H1 (cell line): Measurements from ENCODE around the gene RTTN. TPM values are rescaled to one million over a fixed set of nuclear protein-coding genes. Genes with fewer than 3 reads are reported as not detected.

ENCODE experiments used
- CTCF ChIA-PET: fragments of 300-600 bp; sonication (Branson Sonifier 250); formaldehyde crosslinking; loops from one replicate; lab custom pipeline; 2021; ENCODE audit not compliant: partially characterized antibody; lab: Charles Lee
- POLR2A ChIA-PET: fragments of 300-600 bp; sonication (Branson Sonifier 250); formaldehyde crosslinking; loops from one replicate; lab custom pipeline; 2021; ENCODE audit warnings: inconsistent platforms; ENCODE audit not compliant: partially characterized antibody; lab: Charles Lee
- DNase-seq, 2 experiments: peaks; one replicate each; pipeline versions ENCODE4 v3.0.0 to v3.0.0-alpha.2; 2010 to 2022; ENCODE audit warnings: low spot score in 2 of 2, low read depth in 1 of 2, mixed read lengths in 1 of 2
- FAIRE-seq: peaks from 2 replicates; lab custom pipeline; 2011; peaks lifted over from hg19 to GRCh38; lab: Jason Lieb, UNC
- H2AFZ ChIP-seq: 2 replicates; pipeline ENCODE4 v1.8.1; 2012; ENCODE audit warnings: low read length, inconsistent platforms
- H2AK5ac ChIP-seq: 2 replicates; pipeline ENCODE4 v1.6.1; 2013; ENCODE audit warnings: low read depth, low read length
- H2BK120ac ChIP-seq: replicated peaks from 2 replicates; pipeline ENCODE3; 2013; ENCODE audit warnings: low read depth, low read length, inconsistent platforms
- H2BK12ac ChIP-seq: 2 replicates; pipeline ENCODE4 v1.6.1; 2013; ENCODE audit warnings: low read depth, low read length
- H2BK15ac ChIP-seq: 2 replicates; pipeline ENCODE4 v1.6.1; 2013; ENCODE audit warnings: low read length
- H2BK20ac ChIP-seq: 2 replicates; pipeline ENCODE4 v1.6.1; 2013; ENCODE audit warnings: low read length
- H2BK5ac ChIP-seq: 2 replicates; pipeline ENCODE4 v1.6.1; 2013; ENCODE audit warnings: low read depth, low read length
- H3K14ac ChIP-seq: 2 replicates; pipeline ENCODE4 v1.6.1; 2013; ENCODE audit warnings: inconsistent platforms; ENCODE audit not compliant: insufficient read length
- H3K18ac ChIP-seq: 2 replicates; pipeline ENCODE4 v1.6.1; 2013; ENCODE audit warnings: low read length; ENCODE audit errors: extremely low read depth
- H3K23ac ChIP-seq: 2 replicates; pipeline ENCODE4 v1.6.1; 2013; ENCODE audit warnings: inconsistent platforms; ENCODE audit not compliant: insufficient read length
- H3K23me2 ChIP-seq: 2 replicates; pipeline ENCODE4 v1.6.1; 2013; ENCODE audit warnings: low read depth, low read length
- H3K27ac ChIP-seq: 2 replicates; pipeline ENCODE4 v1.6.1; 2011; ENCODE audit warnings: low read depth, low read length, inconsistent platforms
- H3K27me3 ChIP-seq, 4 experiments: replicated peaks in 1 of 4; 1 replicate in 1 of 4; 2 replicates in 3 of 4; pipeline versions ENCODE4 v1.6.1 to v1.8.1; 2011 to 2013; ENCODE audit warnings: low read length in 3 of 4, mild to moderate bottlenecking in 3 of 4, inconsistent platforms in 2 of 4, mixed read lengths in 2 of 4, moderate library complexity in 1 of 4; ENCODE audit not compliant: control insufficient read depth in 3 of 4, insufficient read depth in 3 of 4; ENCODE audit errors: extremely low read depth in 1 of 4
- H3K36me3 ChIP-seq, 4 experiments: 2 replicates each; pipeline versions ENCODE4 v1.6.1 to v1.8.1; 2011 to 2013; ENCODE audit warnings: mild to moderate bottlenecking in 4 of 4, low read length in 3 of 4, moderate library complexity in 2 of 4, control low read depth in 1 of 4, inconsistent platforms in 1 of 4; ENCODE audit not compliant: insufficient read depth in 4 of 4, control insufficient read depth in 2 of 4
- H3K4ac ChIP-seq: replicated peaks from 2 replicates; pipeline ENCODE3; 2013; ENCODE audit warnings: low read length, low read depth, mixed read lengths, inconsistent platforms; ENCODE audit not compliant: insufficient read length
- H3K4me1 ChIP-seq, 4 experiments: replicated peaks in 1 of 4; 1 replicate in 1 of 4; 2 replicates in 3 of 4; pipeline versions ENCODE4 v1.6.1 to v1.8.1; 2011 to 2013; ENCODE audit warnings: low read length in 3 of 4, inconsistent platforms in 2 of 4, mixed read lengths in 1 of 4; ENCODE audit not compliant: insufficient read depth in 4 of 4, control insufficient read depth in 3 of 4
- H3K4me2 ChIP-seq, 2 experiments: 2 replicates each; pipeline versions ENCODE4 v1.6.1 to v1.8.1; 2011 to 2013; ENCODE audit warnings: low read depth in 2 of 2, low read length in 2 of 2, control low read depth in 1 of 2, inconsistent platforms in 1 of 2, mild to moderate bottlenecking in 1 of 2; ENCODE audit not compliant: insufficient read depth in 1 of 2
- H3K4me3 ChIP-seq, 4 experiments: fragments of 200-600, 300-600 bp in 1 of 4; sonication (generic), shearing (Covaris generic), sonication (Bioruptor Twin) in 1 of 4; 2 replicates each; pipeline versions ENCODE4 v1.5.1 to v1.8.1; 2011 to 2016; ENCODE audit warnings: low read length in 4 of 4, low read depth in 3 of 4, control low read depth in 2 of 4, inconsistent platforms in 2 of 4, mild to moderate bottlenecking in 2 of 4, mixed read lengths in 1 of 4, moderate library complexity in 1 of 4; ENCODE audit not compliant: insufficient read depth in 2 of 4; ENCODE audit errors: extremely low read depth in 1 of 4
- H3K56ac ChIP-seq: replicated peaks from 2 replicates; pipeline ENCODE3; 2013; ENCODE audit warnings: low read depth, mild to moderate bottlenecking, mixed read lengths, low read length, inconsistent platforms; ENCODE audit not compliant: insufficient read length
- H3K79me1 ChIP-seq: 2 replicates; pipeline ENCODE4 v1.6.1; 2013; ENCODE audit warnings: low read depth, low read length, control low read depth
- H3K79me2 ChIP-seq, 2 experiments: 2 replicates each; pipeline versions ENCODE4 v1.6.1 to v1.8.1; 2012 to 2013; ENCODE audit warnings: low read length in 2 of 2, mild to moderate bottlenecking in 2 of 2, inconsistent platforms in 1 of 2; ENCODE audit not compliant: insufficient read depth in 2 of 2, control insufficient read depth in 1 of 2
- H3K9ac ChIP-seq, 4 experiments: replicated peaks in 1 of 4; 1 replicate in 1 of 4; 2 replicates in 3 of 4; pipeline versions ENCODE4 v1.6.1 to v1.8.1; 2011 to 2013; ENCODE audit warnings: low read depth in 3 of 4, low read length in 3 of 4, control low read depth in 2 of 4, mild to moderate bottlenecking in 2 of 4, moderate library complexity in 2 of 4, inconsistent platforms in 1 of 4; ENCODE audit errors: extremely low read depth in 1 of 4
- H3K9me3 ChIP-seq, 2 experiments: 2 replicates each; pipeline versions ENCODE4 v1.6.1 to v1.8.1; 2012 to 2013; ENCODE audit warnings: mild to moderate bottlenecking in 2 of 2, moderate library complexity in 2 of 2, control low read depth in 1 of 2, inconsistent platforms in 1 of 2, low read depth in 1 of 2, low read length in 1 of 2, mixed read lengths in 1 of 2; ENCODE audit not compliant: insufficient read depth in 2 of 2
- H4K20me1 ChIP-seq, 2 experiments: replicated peaks in 1 of 2; 2 replicates each; pipeline versions ENCODE3 to v1.8.1; 2011 to 2013; ENCODE audit warnings: inconsistent platforms in 2 of 2, low read length in 2 of 2, mild to moderate bottlenecking in 1 of 2; ENCODE audit not compliant: insufficient read depth in 2 of 2, control insufficient read depth in 1 of 2
- H4K5ac ChIP-seq: 2 replicates; pipeline ENCODE4 v1.6.1; 2013; ENCODE audit warnings: low read length, low read depth, mixed read lengths, inconsistent platforms; ENCODE audit not compliant: insufficient read length
- H4K8ac ChIP-seq: 2 replicates; pipeline ENCODE4 v1.8.0; 2013; ENCODE audit warnings: mild to moderate bottlenecking, moderate library complexity, low read length, inconsistent platforms; ENCODE audit not compliant: insufficient read depth; ENCODE audit errors: extremely low read depth
- H4K91ac ChIP-seq: replicated peaks from 2 replicates; pipeline ENCODE3; 2013; ENCODE audit warnings: low read length, mixed read lengths, inconsistent platforms; ENCODE audit not compliant: insufficient read length
- BCL11A ChIP-seq, 2 experiments: IDR thresholded peaks; one replicate each; pipeline ENCODE4 v1.6.1; 2011; ENCODE audit warnings: low read depth in 2 of 2, low read length in 2 of 2, mild to moderate bottlenecking in 2 of 2
- EGR1 ChIP-seq: IDR thresholded peaks from 2 replicates; pipeline ENCODE4 v1.6.1; 2011; ENCODE audit warnings: low read depth, low read length, borderline replicate concordance
- MAFK ChIP-seq: IDR thresholded peaks from 2 replicates; pipeline ENCODE4 v1.6.1; 2012; ENCODE audit warnings: low read depth, mild to moderate bottlenecking, improper control_type of control experiment, low read length
- NRF1 ChIP-seq: IDR thresholded peaks from 2 replicates; pipeline ENCODE4 v1.6.1; 2011; ENCODE audit warnings: mild to moderate bottlenecking, low read depth, low read length, improper control_type of control experiment
- polyA plus RNA-seq, 7 experiments: library from polyadenylated mRNA; depleted of rRNA in 3 of 7; stranded (reverse) in 5 of 7; unstranded in 2 of 7; fragments of >200 nt in 5 of 7; fragments of 200-250 nt in 2 of 7; gene quantifications; 1 replicate in 5 of 7; 2 replicates in 1 of 7; 4 replicates in 1 of 7; pipeline versions ENCODE4 v1.2.1 to v1.2.3, GENCODE V29; 2011 to 2013; ENCODE audit warnings: missing spikeins in 2 of 7, mixed read lengths in 2 of 7
- total RNA-seq: library from RNA; stranded (reverse); fragmentation: NEBNext Ultra II Directional; extraction: Animal tissue kit (Norgen Biotek cat#: 25700); gene quantifications from 2 replicates; pipeline ENCODE4 v1.2.1, GENCODE V29; 2021

The RTTN gene
- total and polyA plus RNA-seq, 2 of the 8 experiments (the other 6 are each of a cell fraction or from before 2014, with no cell fraction given), result 9.1 to 21.4 TPM

DNA sequence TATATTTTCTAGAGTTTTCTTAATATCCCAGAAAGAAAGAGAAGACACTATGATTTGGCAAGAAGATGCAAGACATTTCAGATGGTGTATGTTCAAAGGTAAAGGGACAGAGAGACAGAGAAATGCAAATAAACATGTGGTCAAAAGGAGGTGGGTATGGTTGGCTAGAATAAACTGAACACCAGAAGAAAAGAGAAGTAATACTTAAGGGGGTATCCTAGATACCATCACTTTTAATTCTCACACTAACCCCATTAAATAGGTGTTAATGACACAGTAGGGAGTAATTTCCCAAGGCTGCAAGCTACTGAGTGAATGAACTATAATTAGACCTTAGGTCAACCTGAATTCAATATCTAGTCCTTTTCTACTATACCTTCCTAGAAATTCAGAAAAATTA, 146.6 kb downstream of the RTTN start:
- Histone ChIP-seq H2BK12ac (no peak overlapping the region), H2BK20ac (no peak overlapping the region), H4K8ac (no peak overlapping the region), H3K36me3 (peaks cover 0 to 3% (median 2%) of the 10 kb centered on the region in 4 experiments; a peak in 3 of 8 replicates), H3K4me3 (no peak overlapping the region), H2BK5ac (no peak overlapping the region), H3K4ac (no peak overlapping the region), H3K79me2 (no peaks in the 10 kb centered on the region), H3K27ac (no peak overlapping the region), H2BK15ac (no peak overlapping the region), H3K23ac (no peak overlapping the region), H3K79me1 (no peaks in the 10 kb centered on the region), H3K18ac (no peak overlapping the region), H3K4me2 (no peak overlapping the region), H3K56ac (no peak overlapping the region), H3K4me1 (no peaks in the 10 kb centered on the region), H2AFZ (no peak overlapping the region), H3K27me3 (no peaks in the 10 kb centered on the region), H4K91ac (no peak overlapping the region), H3K9me3 (no peaks in the 10 kb centered on the region), H3K9ac (no peak overlapping the region), H4K20me1 (no peaks in the 10 kb centered on the region), H3K14ac (no peak overlapping the region), H3K23me2 (no peaks in the 10 kb centered on the region), H2BK120ac (no peak overlapping the region), H2AK5ac (no peak overlapping the region), H4K5ac (no peak overlapping the region)
- no peak for TF ChIP-seq MAFK
- no peak for TF ChIP-seq EGR1
- TF ChIP-seq BCL11A (IDR thresholded peaks at IDR 0.05; ENCODE audit: low read depth in 2 of 2, low read length in 2 of 2), result no peak
- no peak for TF ChIP-seq NRF1
- ChIA-PET POLR2A (no interaction called here), CTCF (no interaction called here)
- DNase-seq, result no peak
- no peak for FAIRE-seq
